ENCODE results near the gene UBE2V1. TPM values are rescaled to one million over a fixed set of nuclear protein-coding genes. Genes with fewer than 3 reads are reported as not detected.

Gene UBE2V1
- total and polyA plus RNA-seq, 2 of the 13 experiments (the other 11 are each of a cell fraction or from before 2014, with no cell fraction given) = 81.3 to 132 TPM

DNA sequence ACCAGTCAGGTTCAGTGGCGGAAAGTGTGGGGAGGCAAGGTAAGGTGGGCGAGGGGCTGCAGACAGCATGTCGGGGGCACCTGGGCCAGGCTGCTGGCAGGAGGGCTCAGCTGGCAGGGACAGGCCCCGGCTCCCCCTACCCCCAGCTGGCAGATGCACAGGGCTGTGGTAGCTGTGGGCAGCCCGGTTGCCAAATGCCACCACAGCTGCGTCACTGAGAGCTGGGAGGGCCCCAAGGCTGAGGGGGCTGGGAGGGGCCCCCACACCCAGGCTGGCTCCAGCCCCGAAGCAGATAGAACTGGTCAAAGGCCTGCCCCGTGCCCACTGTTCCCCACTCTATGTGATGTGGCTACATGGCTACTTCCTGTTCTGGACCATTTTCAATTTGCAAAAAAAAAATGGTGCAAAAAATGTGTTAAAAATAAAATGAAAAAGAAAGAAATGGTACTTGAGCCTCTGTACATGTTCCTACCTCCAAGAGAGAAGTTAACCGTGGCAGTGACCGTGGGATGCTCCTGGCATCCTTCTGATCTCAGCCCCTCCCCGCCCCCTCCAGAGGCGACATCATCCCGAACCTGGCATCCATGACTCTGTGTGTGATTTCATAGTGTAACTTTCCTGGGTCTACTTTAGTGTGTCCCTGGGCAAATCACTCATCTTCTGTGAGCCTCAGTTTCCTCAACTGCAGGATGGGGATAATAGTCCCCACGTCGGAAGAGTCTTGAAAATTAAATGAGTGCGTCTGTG lies 64.4 kb downstream of the UBE2V1 start:
- Histone ChIP-seq H3K27ac (ENCODE audit: extremely low read length, insufficient read depth, low read length) (no peak overlapping the region), H3K27me3 (ENCODE audit: control insufficient read depth in 1 of 2, insufficient read depth in 2 of 2, low read length in 2 of 2) (peaks cover 2 to 21% of the 10 kb centered on the region in 2 experiments; a peak in 3 of 5 replicates), H4K20me1 (ENCODE audit: insufficient read depth, low read length) (no peaks in the 10 kb centered on the region), H3K79me2 (ENCODE audit: insufficient read depth, low read length) (no peaks in the 10 kb centered on the region), H2AFZ (ENCODE audit: low read length) (no peak overlapping the region), H3K4me3 (replicated peaks in 1 of 3; ENCODE audit: insufficient read depth in 1 of 3, low read depth in 2 of 3, low read length in 3 of 3) (no peak overlapping the region), H3K9ac (ENCODE audit: insufficient read depth, low read depth, low read length) (no peak overlapping the region), H3K9me3 (ENCODE audit: low read length) (no peaks in the 10 kb centered on the region), H3K4me2 (ENCODE audit: low read depth, low read length) (no peak overlapping the region), H3K4me1 (ENCODE audit: insufficient read depth, low read length) (peaks cover 41% of the 10 kb centered on the region), H3K36me3 (replicated peaks in 1 of 2; ENCODE audit: control insufficient read depth in 1 of 2, insufficient read depth in 2 of 2, low read length in 2 of 2) (no peaks in the 10 kb centered on the region)
- intact Hi-C loops (cut with micrococcal nuclease; ENCODE audit: unreplicated experiment) = no loop called here
- DNase-seq (ENCODE audit: low spot score) = no peak
- BruUV-seq (replicated peaks) = no TSS peak
- no peak for FAIRE-seq
- 43% methylated on average over 15 of the region's 16 CpGs for WGBS (ENCODE audit: low lambda C conversion rate)
- in situ Hi-C loops (cut with HindIII; ENCODE audit: extremely low pct_ligation_motif_present, low pct_unique_long_range_greater_than_20kb) = no loop called here
- CTCF ChIA-PET (ENCODE audit: low intra/inter-chr PET ratio, low total read pairs) = no interaction called here
- ATAC-seq = no peak
- POLR2A ChIA-PET = no interaction called here
- TF ChIP-seq ZNF558 (CRISPR knock-in tag; IDR thresholded peaks at IDR 0.05; ENCODE audit: borderline replicate concordance) = no peak
- no peak for TF ChIP-seq ZNF646 (CRISPR knock-in tag; IDR thresholded peaks at IDR 0.05)
- no peak for TF ChIP-seq ZNF546 (CRISPR knock-in tag; conservative IDR thresholded peaks at IDR 0.05)
- TF ChIP-seq TOE1 (CRISPR knock-in tag; IDR thresholded peaks at IDR 0.05) = no peak
- TF ChIP-seq, protein P1, sequence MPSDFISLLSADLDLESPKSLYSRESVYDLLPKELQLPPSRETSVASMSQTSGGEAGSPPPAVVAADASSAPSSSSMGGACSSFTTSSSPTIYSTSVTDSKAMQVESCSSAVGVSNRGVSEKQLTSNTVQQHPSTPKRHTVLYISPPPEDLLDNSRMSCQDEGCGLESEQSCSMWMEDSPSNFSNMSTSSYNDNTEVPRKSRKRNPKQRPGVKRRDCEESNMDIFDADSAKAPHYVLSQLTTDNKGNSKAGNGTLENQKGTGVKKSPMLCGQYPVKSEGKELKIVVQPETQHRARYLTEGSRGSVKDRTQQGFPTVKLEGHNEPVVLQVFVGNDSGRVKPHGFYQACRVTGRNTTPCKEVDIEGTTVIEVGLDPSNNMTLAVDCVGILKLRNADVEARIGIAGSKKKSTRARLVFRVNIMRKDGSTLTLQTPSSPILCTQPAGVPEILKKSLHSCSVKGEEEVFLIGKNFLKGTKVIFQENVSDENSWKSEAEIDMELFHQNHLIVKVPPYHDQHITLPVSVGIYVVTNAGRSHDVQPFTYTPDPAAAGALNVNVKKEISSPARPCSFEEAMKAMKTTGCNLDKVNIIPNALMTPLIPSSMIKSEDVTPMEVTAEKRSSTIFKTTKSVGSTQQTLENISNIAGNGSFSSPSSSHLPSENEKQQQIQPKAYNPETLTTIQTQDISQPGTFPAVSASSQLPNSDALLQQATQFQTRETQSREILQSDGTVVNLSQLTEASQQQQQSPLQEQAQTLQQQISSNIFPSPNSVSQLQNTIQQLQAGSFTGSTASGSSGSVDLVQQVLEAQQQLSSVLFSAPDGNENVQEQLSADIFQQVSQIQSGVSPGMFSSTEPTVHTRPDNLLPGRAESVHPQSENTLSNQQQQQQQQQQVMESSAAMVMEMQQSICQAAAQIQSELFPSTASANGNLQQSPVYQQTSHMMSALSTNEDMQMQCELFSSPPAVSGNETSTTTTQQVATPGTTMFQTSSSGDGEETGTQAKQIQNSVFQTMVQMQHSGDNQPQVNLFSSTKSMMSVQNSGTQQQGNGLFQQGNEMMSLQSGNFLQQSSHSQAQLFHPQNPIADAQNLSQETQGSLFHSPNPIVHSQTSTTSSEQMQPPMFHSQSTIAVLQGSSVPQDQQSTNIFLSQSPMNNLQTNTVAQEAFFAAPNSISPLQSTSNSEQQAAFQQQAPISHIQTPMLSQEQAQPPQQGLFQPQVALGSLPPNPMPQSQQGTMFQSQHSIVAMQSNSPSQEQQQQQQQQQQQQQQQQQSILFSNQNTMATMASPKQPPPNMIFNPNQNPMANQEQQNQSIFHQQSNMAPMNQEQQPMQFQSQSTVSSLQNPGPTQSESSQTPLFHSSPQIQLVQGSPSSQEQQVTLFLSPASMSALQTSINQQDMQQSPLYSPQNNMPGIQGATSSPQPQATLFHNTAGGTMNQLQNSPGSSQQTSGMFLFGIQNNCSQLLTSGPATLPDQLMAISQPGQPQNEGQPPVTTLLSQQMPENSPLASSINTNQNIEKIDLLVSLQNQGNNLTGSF (CRISPR knock-in tag; IDR thresholded peaks at IDR 0.05) = no peak
- TF ChIP-seq, protein P2, sequence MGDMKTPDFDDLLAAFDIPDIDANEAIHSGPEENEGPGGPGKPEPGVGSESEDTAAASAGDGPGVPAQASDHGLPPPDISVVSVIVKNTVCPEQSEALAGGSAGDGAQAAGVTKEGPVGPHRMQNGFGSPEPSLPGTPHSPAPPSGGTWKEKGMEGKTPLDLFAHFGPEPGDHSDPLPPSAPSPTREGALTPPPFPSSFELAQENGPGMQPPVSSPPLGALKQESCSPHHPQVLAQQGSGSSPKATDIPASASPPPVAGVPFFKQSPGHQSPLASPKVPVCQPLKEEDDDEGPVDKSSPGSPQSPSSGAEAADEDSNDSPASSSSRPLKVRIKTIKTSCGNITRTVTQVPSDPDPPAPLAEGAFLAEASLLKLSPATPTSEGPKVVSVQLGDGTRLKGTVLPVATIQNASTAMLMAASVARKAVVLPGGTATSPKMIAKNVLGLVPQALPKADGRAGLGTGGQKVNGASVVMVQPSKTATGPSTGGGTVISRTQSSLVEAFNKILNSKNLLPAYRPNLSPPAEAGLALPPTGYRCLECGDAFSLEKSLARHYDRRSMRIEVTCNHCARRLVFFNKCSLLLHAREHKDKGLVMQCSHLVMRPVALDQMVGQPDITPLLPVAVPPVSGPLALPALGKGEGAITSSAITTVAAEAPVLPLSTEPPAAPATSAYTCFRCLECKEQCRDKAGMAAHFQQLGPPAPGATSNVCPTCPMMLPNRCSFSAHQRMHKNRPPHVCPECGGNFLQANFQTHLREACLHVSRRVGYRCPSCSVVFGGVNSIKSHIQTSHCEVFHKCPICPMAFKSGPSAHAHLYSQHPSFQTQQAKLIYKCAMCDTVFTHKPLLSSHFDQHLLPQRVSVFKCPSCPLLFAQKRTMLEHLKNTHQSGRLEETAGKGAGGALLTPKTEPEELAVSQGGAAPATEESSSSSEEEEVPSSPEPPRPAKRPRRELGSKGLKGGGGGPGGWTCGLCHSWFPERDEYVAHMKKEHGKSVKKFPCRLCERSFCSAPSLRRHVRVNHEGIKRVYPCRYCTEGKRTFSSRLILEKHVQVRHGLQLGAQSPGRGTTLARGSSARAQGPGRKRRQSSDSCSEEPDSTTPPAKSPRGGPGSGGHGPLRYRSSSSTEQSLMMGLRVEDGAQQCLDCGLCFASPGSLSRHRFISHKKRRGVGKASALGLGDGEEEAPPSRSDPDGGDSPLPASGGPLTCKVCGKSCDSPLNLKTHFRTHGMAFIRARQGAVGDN (CRISPR knock-in tag; IDR thresholded peaks at IDR 0.05) = peak; percentile 14; the same call in 1 of the 2 replicates
- peak; percentile 71; the same call in 1 of the 2 replicates for TF ChIP-seq HNRNPL (IDR thresholded peaks at IDR 0.05; ENCODE audit: low read depth, low read length)
